ENCODE measurements around the gene VLDLR.

VLDLR gene

DNA sequence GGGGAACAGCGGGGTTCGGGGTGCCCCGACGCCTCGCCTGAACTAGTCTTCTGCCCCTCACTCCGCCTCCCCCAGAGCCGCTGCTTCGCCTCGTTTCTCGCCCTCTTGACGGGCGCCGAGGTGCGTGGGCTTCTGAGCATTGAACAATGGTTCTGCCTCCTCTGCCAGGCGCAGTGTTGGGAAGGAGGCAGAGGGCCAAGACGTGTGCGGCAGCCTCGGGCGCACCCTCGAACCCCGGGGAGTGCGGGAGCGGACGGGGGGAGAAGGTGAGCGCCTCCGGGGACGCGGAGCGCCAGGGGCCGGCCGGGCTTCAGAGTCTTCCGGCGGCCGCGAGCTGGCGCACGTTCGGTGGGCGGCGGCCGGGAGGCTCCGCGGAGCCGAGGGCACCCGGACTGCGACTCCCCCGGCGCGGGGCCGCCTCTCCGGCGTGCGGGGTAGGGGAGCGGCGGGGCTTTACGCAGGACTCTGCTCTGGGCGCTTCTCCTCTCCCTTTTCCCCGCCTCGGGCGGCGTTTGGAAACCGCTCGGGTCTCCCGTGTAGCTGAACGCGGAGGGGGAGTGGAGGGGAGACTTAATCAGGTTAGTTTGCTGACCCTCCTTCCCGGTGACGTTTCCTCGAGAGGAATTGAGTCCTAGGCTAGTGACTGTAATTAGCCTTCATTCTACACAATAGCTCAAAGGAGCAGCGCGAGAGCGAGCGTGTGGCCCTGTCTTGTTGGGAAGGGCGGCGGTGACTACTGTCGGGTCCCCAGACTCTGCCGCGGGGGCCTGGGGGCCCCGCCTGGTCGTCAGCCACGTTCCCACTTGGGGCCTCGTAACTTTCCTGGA lies 1.1 kb downstream of the VLDLR start:
- peak; percentile 33 for DNase-seq

DNA sequence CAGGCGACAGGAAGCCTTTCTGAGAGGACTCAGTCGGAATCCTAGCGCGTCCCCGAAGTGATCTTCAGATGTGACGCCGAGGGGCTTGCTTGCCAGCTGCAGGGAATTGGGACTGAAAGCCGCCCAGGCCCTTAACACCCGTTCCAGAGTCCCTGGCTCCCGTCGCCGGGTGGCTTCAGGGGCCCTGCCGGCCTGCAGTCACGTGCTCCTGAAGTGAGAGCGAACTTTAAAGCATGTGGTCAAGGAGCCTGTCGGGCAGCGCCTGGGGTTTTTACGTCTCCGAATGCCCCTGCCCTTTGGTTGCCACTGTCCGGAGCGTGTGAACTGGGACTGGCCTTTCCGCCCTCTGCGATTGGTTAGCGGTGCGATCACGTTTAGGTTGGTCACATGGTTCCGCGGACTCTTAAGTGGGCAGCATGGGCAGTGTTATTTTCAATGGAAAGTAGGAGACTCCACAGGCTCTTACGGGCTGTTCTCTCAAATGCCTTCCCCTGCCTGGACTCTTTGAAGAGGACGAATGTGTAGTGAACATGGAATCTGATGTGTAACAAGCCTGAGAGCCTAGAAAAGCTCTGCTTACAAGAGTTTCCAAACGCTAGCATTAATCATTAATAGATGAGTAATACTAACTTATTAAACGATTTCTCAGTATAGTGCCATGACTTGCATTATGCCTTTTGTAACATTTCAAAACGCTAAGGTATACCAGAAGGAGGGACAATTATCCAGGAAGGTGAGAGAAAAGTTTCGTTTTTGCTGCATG lies 1.9 kb downstream of the VLDLR start:
- no peak for DNase-seq

DNA sequence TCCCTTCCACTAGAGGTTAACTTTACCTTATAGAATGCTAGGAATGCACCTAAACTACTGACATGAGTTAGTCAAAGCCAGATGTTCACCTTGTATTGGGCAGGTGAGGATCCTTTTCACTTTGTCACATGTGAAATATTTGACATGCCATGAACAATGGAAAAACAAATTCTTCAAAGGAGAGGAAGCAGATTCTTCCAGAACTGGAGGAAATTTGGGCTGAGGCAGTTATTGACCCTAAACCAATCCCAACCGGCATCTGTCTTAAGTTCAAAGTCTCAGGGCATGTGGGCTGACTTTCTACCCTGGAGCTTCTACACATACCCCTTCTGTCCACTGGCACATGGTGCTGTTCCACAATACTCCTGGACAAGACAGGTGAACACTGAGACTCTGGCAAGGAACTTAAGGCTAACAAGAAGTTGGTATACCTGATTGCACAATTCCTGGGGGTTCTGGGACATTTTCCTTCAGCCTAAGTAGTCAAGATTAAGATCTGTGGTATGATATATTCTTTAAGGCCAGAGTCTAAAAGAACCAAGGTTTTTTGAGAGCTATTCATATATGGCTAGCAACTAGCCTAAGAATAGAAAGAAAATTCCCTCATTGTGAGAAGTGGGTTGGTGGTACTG lies 2.6 kb downstream of the VLDLR start:
- DNase-seq = no peak

DNA sequence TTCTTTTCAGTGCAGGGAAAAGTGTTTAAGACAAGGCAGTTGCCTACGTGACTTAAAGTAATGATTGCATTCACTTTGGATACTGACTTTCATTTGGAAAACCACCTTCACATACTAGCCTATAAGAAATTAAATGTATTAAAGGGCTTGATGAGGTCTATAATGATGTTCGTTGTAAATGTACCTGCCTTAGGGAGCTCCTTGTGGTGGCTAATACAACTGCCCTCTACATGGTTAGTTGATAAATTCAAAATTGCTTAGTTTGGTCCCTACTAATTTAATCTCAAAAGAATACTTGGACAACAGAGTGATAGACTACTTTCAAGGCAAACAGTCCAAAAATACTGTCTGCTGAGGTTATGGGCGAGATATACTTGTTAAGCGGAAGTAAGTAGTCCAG lies 3.8 kb downstream of the VLDLR start:
- DNase-seq = no peak

DNA sequence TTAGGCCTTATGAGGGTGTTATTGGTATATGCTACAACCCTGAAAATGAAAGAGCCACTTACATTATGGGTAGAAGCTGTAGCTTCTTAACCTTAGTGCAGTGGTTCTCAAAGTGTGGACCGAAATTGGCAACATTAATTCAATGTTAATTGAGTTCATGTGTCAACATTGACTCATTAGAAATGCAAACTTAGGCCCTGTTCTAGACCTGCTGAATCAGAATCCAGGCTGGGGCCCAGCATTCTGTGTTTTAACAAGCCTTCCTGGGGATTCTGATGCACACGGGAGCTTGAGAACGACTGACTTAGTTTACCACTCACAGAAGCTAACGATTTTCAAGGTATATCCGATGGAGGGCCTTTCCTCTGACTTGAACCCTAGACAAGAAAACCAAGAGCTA lies 7.3 kb downstream of the VLDLR start:
- DNase-seq = no peak

DNA sequence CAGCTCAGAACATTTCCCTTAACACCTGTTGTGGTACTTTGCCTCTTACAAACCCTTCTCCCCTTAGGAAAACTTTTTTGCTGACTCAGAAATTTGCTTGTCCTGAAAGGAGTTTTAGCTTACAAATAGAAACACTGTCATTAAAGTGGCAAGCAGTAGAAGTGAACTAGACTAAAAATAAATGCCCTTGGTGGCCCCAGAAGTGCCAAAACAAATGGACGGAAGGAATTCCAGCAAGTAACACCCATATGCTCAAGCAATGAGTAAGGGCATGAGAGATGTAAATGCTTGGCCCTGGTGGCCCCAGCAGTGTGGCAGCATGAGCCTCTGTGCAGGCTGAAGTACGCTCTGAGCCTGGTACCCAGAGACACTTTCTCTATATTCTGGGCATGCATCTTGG lies 8.6 kb downstream of the VLDLR start:
- no peak for DNase-seq

DNA sequence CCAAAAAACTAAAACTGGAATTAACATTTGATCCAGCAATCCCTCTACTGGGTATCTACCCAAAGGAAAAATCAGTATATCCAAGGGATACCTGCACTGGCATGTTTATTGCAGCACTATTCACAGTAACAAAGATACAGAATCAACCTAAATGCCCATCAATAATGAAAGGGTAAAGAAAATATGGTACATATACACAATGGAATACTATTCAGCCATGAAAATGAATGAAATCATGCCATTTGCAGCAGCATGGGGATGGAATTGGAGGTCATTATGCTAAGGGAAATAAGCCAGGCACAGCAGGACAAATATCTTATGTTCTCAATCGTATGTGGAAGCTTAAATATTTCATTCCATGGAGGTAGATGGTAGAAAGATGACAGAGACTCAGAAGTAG lies 9.7 kb downstream of the VLDLR start:
- DNase-seq = no peak

DNA sequence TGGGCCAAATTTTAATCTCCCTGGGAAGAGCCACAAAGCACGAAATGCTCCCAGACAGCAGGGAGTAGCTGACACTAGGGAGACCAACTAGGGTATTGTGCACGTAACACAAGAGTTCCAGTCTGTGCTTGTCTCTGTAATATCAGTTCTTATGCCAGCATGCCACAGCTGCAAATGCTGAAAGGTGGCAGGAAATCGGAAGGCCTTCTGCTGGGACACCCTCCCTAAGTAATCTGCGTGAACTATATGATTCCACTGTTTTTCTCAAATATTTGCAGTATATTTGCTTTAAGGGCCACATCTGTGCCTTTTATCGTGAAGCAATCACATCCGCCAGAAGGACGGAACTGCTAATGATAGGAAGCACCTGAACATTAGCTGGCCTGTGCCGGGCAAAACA lies 12.6 kb downstream of the VLDLR start:
- no peak for DNase-seq

DNA sequence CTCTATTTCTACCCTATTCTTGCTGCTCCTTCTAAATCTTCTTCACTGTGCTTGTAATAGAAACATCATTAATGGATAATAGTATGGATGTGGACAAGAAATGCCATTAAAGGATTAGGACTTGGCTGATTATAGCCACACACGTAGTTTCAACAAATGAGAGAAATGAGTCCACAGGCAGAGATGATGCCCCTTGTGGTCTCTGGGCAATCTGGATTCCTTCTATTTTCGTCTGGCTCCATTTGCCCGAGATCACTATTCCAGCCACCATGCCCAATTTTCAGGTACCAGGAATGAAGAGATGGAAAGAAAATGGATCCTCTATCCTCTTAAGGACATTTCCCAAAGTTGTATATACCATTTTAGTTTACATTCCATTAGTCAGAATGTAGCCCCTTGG lies 13.2 kb downstream of the VLDLR start:
- no peak for DNase-seq

DNA sequence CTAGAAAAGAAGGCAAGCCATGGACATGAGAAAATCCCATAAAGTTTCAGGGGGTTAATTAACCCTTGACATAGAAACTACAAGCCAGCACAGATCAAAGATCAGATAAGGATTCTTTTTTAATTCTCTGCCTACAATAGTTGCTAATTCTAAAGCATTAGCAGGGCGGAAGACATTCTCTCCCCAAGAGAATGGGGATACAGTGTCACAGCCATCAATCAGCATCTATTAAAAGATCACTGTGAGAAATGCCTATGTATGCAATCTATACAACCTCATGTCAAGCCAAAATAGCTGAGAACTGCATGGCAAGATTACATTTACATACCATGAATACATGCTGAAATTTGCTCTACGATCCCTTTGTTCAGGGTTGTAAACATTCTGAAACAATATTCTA lies 14.3 kb downstream of the VLDLR start:
- DNase-seq = no peak

DNA sequence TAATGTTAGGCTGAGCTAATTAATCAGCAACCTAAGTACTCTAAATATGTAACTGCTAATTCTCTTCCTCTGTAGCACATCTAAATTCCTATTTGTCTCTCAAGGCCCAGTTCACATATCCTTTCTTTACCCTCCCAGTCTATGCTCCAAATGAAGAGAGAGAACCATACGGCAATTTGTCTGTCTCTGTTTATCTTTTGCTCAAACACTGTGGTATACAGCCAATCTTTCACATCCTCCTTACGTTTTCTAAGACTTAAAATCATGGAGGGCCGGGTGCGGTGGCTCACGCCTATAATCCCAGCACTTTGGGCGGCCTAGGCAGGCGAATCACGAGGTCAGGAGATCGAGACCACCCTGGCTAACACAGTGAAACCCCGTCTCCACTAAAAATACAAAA lies 15.8 kb downstream of the VLDLR start:
- DNase-seq = no peak

DNA sequence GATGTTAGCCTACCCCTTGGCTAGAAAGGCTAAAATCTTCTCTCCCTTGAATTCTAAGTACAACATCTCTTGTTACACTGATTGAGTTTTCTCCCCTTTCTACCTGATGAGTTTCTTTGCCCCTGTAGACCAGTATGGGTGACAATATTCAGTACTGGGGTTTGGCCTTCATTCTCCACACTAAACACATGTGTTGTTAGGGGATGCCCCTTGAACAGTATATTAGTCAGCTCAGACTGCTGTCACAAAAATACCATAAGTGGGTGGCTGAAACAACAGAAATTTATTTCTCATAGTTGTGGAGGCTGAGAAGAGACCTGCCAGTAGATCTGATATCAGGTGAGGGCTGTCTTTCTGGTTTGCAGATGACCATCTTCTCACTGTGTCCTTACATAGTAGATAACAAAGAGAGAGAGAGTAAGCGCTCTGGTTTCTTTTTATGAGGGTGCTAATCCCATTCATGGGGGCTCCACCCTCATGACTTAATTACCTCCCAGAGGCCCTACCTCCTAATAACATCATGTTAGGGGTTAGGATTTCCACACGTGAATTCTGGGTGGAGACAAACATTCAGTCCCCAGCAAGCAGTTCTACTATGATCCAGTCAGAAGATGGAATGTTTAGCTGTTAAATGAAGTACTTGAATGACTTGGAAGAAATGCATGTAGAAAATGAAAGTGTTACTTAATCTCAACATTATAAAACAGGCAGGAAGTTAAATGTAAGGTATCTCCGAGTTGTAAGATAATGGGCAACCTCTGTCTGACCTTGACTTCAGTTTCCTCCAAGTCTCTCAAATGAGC lies 17.5 kb downstream of the VLDLR start:
- no peak for DNase-seq

DNA sequence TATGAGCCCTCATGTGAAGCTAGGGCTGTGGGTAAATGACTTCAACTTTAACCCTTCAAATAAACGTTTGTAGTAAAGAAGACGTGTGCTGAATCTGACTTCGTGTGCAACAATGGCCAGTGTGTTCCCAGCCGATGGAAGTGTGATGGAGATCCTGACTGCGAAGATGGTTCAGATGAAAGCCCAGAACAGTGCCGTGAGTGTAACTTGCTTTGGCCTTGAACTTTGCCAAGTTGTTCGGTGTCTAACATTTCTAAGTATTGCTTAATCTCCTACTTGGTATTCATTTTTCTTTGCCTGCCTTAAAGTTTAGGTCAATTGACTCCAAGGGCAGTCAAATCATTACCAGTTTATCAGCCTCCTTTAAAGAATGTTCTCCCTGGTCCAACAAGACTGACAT lies 18.2 kb downstream of the VLDLR start:
- no peak for DNase-seq

DNA sequence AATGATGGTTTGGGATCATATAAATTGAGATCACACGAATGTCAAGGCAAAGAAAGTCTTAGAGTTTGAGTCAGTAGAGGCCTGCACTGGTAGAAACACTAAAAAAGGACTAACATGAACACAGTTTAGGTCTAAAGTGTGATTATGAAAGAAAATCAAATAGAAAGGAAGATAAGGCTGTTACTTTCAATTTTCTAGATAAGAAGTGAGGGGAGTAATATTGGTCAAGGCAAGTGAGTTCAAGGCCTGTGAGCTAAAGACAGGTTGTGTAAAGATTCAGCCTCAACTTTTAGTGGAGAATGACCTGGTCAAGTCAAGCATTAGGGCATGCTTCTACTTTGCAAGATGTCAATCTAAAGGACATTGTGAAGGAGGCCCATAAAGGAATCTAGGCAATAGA lies 19.0 kb downstream of the VLDLR start:
- no peak for DNase-seq

DNA sequence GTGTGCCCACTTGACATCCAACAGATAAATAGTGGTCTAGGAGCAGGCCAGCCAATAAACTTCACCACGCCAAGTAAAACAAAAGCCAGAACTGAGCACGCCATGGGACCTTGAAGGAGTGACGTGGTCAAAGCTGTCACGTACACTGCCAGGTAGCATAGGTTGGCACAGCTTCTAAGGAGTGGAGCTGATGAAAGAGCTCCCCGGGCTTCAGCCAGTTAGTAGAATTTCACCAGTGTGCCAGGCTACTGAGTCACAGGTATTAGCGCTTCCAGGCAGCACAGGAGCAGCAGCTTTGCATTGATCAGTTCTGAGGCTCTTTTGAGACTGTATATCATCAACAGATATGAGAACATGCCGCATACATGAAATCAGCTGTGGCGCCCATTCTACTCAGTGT lies 19.4 kb downstream of the VLDLR start:
- no peak for DNase-seq

DNA sequence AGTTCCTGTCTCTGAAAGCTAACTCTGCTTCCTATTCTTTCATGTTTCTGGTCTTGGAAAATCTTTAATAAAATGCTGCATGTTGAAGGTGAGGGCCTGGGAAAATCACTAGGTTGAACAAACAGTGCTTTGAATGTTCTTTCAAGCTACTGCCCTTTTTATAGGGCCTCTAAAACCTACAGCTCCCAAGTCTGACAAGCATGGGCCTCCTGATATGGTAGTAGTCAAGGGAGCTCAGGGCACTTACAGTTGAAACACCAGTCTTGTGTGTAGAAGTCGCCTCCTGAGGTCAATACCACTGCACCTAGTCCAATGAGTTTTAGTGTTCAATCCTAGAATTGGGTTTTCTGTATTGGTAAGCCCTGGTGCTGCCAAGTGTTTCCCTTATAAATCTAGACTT lies 20.5 kb downstream of the VLDLR start:
- no peak for DNase-seq

DNA sequence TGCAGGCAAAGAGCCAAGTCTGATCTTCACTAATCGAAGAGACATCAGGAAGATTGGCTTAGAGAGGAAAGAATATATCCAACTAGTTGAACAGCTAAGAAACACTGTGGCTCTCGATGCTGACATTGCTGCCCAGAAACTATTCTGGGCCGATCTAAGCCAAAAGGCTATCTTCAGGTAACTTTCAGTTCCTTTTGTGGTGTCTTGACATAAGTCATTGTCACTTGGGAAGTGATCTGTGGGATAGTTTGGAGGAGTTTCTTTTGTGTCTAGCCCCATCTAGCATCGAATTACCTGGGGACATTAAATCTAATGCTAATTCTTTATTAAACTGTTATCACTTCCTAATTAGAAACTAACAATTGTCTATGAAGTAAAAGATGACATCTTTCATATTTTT lies 24.0 kb downstream of the VLDLR start:
- no peak for DNase-seq

DNA sequence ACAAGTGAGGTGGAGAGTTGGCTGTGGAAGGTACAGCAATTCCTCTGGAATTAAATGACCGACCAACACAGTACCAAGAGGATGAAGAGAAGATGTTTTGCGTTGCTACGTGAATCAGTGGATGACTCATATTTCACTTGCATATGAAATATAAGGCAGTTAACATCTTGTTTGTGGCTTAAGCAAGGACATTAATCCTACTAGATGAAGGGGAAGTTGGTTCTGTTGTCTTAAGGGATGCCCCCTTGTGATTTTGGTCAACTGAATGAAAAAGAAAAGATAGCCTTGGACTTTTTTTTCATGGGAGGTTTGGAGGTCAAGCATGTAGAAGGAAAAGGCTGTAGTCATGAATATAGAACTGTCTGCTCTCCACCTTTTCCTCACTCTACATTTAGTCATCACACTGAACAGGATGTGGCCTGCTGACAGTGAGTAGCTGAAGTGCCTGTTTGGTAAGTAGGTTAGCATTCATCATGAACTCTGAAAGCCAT lies 33.9 kb downstream of the VLDLR start:
- DNase-seq = no peak

DNA sequence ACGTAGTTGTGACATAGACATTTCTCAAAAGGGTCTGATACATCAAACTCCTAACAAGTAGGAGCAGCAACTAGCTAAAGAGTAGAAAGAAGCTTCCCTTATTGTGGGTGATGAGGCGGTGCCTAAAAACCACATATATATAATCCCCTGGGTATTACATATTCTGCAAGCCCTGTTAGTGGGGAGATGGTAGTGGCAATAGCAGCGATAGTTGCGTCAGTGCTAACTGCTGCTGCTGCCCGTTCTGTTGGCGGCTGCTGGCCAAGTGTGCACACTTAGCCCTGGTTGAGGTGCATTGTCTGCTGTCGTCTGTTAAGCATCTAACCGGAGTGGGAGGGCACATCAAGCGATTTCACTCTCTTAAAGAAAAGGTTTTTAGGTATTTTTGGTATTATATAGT lies 35.8 kb downstream of the VLDLR start:
- DNase-seq = no peak

DNA sequence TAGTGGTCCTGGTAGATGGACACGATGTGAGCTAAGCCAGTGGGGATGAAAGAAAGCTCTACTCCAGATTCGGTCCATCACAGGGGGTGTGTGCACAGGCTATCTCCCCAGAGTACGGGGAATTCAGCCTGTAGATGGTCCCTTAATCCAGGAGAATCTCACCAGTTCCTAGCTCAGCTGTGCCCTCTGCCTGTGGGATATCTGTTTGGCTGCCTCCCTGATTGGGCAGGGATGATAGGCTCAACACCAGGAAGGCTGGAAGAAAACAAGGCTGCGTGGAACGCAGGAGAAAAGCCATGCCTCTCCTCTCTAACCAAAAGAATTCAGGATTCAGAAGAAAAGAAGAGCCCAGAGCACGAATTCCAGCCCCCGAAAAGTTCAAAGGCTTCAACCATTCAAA lies 40.9 kb downstream of the VLDLR start:
- DNase-seq = no peak

DNA sequence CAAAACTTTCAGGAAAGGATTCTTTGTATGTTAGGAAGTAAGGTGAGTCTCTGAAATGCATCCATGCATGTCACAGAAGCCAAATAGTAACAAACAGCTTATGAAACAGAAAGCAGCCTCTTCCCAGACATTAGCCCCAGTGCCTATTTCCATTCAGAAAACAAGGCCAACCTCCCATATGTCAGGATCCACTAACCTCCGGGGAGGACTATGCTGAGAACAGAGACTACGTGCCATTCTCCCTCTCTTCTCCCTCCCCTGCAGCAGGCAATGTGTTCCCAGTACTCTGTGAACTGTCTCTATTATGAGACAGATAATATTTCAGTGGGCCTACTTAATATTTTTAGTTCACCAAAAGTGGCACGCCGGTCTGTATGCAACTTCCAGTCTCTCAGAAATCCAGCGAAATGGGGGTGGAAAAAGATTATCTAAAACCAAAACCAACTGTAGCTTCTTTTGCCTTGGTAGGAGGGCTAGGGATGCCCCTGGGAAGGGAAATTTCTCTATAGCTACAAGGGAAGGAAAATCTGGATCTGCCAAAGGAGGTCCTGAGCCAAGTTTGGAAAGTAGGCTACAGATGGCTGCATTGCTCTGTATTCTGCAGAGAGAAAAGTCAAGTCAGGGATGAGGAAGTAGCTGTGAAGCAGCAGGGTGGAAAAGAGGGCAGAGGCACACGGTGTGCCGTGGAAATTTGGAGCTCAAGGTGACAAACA lies 42.0 kb downstream of the VLDLR start:
- peak; percentile 17 for DNase-seq

All from NCI-H2171 (cell line).